ENCODE results near the gene TGFBR2.

DNA sequence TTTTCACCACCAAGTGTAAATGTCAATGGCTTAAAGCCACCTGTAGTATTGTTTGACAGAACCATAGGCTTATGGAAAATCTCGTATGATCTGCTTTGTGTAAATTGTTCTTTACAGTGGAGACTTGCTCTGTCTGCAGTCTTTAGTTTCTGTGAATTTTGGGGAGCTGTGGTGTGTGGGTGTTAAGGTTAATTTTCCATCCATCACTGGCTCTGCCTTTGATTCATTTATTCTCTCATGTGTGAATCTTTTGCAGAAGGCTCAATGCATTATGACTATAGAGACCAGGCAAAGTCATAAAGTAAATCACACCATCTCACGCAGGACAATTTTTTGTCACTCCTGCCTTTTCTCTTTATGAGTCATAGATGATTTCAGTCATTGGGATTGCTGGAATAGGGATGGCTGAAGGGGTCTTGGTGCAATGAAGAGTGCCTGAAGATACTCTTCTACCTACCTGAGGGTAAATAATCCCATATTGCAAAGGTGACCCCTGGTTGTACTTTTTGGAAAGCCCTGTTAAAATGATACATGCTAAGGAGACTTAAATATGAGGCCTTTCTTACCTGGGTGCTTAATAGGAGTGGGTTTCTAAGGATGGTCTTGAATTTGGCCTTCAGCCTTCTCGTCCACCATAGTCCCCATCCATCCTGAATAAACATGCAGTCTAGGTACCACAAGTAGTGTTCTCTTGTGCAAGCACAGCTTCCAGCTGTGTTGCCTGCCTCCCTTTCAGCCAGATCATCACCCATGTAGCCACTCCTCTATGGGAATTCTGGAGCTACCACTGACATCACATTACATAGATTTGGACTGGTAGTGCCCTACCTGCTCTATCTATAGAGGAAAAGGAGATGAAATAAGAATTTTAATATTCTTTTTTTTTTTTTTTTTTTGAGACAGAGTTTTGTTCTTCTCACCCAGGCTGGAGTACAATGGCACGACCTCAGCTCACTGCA, 14.3 kb downstream of the TGFBR2 start:
- TF ChIP-seq, protein P1, sequence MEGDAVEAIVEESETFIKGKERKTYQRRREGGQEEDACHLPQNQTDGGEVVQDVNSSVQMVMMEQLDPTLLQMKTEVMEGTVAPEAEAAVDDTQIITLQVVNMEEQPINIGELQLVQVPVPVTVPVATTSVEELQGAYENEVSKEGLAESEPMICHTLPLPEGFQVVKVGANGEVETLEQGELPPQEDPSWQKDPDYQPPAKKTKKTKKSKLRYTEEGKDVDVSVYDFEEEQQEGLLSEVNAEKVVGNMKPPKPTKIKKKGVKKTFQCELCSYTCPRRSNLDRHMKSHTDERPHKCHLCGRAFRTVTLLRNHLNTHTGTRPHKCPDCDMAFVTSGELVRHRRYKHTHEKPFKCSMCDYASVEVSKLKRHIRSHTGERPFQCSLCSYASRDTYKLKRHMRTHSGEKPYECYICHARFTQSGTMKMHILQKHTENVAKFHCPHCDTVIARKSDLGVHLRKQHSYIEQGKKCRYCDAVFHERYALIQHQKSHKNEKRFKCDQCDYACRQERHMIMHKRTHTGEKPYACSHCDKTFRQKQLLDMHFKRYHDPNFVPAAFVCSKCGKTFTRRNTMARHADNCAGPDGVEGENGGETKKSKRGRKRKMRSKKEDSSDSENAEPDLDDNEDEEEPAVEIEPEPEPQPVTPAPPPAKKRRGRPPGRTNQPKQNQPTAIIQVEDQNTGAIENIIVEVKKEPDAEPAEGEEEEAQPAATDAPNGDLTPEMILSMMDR (IDR thresholded peaks at IDR 0.05 in 8 of 11, conservative IDR thresholded peaks at IDR 0.05 in 3 of 11): no peak
- TF ChIP-seq POLR2A (IDR thresholded peaks at IDR 0.05): no peak
- no peak for TF ChIP-seq POLR2AphosphoS5 (IDR thresholded peaks at IDR 0.05)
